ENCODE measurements around the gene PLPP4.

The PLPP4 gene

GRCh38 chr10:120423431-120424197, 33.4 kb upstream of the PLPP4 start:
- no peak overlapping the region; the same call in 1 of the 2 replicates for H3K4me3 ChIP-seq (ENCODE audit: low read length)
- peak; percentile 96 for TF ChIP-seq CTCF (conservative IDR thresholded peaks at IDR 0.05; ENCODE audit: low read length)
- peak; percentile 83 for DNase-seq (ENCODE audit: low read depth)

- no peak for TF ChIP-seq CTCF (conservative IDR thresholded peaks at IDR 0.05; ENCODE audit: low read length)
- H3K4me3 ChIP-seq (ENCODE audit: low read length) = no peak overlapping the region
These were observed 32.9 kb upstream of the PLPP4 start for GRCh38 chr10:120424198-120424464.

GRCh38 chr10:120426306-120426705, 30.7 kb upstream of the PLPP4 start:
- TF ChIP-seq CTCF (conservative IDR thresholded peaks at IDR 0.05; ENCODE audit: low read length) = no peak
- DNase-seq (ENCODE audit: low read depth) = peak; percentile 62
- no peak overlapping the region for H3K4me3 ChIP-seq (ENCODE audit: low read length)

More at GRCh38 chr10:120424198-120424464, 32.9 kb upstream of the PLPP4 start:
- no peak for DNase-seq (ENCODE audit: low read depth)

GRCh38 chr10:120428754-120429153, 28.3 kb upstream of the PLPP4 start:
- TF ChIP-seq CTCF (conservative IDR thresholded peaks at IDR 0.05; ENCODE audit: low read length) = no peak
- DNase-seq (ENCODE audit: low read depth) = peak; percentile 25
- H3K4me3 ChIP-seq (ENCODE audit: low read length) = no peak overlapping the region

- DNase-seq (ENCODE audit: low read depth) = no peak
- no peak overlapping the region for H3K4me3 ChIP-seq (ENCODE audit: low read length)
- no peak for TF ChIP-seq CTCF (conservative IDR thresholded peaks at IDR 0.05; ENCODE audit: low read length)
These were observed 27.6 kb upstream of the PLPP4 start for GRCh38 chr10:120429395-120429794.

GRCh38 chr10:120431251-120431651, 25.8 kb upstream of the PLPP4 start:
- TF ChIP-seq CTCF (conservative IDR thresholded peaks at IDR 0.05; ENCODE audit: low read length) = no peak
- DNase-seq (ENCODE audit: low read depth) = no peak
- no peak overlapping the region for H3K4me3 ChIP-seq (ENCODE audit: low read length)

GRCh38 chr10:120432209-120432608, 24.8 kb upstream of the PLPP4 start:
- no peak for TF ChIP-seq CTCF (conservative IDR thresholded peaks at IDR 0.05; ENCODE audit: low read length)
- DNase-seq (ENCODE audit: low read depth) = peak; percentile 25

More at GRCh38 chr10:120432209-120432608, 24.8 kb upstream of the PLPP4 start:
- H3K4me3 ChIP-seq (ENCODE audit: low read length) = no peak overlapping the region
